ENCODE results near the gene NCAPD2.
"Not testable (repeated sequence)": the region's sequence is repeated elsewhere in the genome, so short reads cannot be mapped to it uniquely, and the experiment has no call there.

DNA sequence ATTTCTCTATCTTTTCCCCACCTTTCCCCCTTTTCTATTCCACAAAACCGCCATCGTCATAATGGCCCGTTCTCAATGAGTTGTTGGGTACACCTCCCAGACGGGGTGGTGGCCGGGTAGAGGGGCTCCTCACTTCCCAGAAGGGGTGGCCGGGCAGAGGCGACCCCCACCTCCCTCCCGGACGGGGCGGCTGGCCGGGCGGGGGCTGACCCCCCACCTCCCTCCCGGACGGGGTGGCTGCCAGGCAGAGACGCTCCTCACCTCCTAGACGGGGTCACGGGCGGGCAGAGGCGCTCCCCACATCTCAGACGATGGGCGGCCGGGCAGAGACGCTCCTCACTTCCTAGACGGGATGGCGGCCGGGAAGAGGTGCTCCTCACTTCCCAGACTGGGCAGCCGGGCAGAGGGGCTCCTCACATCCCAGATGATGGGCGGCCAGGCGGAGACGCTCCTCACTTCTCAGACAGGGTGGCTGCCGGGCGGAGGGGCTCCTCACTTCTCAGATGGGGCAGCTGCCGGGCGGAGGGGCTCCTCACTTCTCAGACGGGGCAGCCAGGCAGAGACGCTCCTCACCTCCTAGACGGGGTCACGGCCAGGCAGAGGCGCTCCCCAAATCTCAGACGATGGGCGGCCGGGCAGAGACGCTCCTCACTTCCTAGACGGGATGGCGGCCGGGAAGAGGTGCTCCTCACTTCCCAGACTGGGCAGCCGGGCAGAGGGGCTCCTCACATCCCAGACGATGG lies 18.5 kb upstream of the NCAPD2 start:
- TF ChIP-seq, protein P1, sequence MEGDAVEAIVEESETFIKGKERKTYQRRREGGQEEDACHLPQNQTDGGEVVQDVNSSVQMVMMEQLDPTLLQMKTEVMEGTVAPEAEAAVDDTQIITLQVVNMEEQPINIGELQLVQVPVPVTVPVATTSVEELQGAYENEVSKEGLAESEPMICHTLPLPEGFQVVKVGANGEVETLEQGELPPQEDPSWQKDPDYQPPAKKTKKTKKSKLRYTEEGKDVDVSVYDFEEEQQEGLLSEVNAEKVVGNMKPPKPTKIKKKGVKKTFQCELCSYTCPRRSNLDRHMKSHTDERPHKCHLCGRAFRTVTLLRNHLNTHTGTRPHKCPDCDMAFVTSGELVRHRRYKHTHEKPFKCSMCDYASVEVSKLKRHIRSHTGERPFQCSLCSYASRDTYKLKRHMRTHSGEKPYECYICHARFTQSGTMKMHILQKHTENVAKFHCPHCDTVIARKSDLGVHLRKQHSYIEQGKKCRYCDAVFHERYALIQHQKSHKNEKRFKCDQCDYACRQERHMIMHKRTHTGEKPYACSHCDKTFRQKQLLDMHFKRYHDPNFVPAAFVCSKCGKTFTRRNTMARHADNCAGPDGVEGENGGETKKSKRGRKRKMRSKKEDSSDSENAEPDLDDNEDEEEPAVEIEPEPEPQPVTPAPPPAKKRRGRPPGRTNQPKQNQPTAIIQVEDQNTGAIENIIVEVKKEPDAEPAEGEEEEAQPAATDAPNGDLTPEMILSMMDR (IDR thresholded peaks at IDR 0.05) = not testable (repeated sequence)
- not testable (repeated sequence) for TF ChIP-seq EP300 (IDR thresholded peaks at IDR 0.05; ENCODE audit: borderline replicate concordance in 1 of 2, low read depth in 1 of 2, low read length in 1 of 2)
